GM19043 (cell line): ENCODE measurements around the gene GDI1.
"Not testable (repeated sequence)": the region's sequence is repeated elsewhere in the genome, so short reads cannot be mapped to it uniquely, and the experiment has no call there.

Experiments
- ATAC-seq: cut with Tn5 transposase; IDR thresholded peaks from one replicate; pipeline ENCODE4 v1.9.1; 2021; ENCODE audit warnings: low read depth; ENCODE audit not compliant: unreplicated experiment

The GDI1 gene

DNA sequence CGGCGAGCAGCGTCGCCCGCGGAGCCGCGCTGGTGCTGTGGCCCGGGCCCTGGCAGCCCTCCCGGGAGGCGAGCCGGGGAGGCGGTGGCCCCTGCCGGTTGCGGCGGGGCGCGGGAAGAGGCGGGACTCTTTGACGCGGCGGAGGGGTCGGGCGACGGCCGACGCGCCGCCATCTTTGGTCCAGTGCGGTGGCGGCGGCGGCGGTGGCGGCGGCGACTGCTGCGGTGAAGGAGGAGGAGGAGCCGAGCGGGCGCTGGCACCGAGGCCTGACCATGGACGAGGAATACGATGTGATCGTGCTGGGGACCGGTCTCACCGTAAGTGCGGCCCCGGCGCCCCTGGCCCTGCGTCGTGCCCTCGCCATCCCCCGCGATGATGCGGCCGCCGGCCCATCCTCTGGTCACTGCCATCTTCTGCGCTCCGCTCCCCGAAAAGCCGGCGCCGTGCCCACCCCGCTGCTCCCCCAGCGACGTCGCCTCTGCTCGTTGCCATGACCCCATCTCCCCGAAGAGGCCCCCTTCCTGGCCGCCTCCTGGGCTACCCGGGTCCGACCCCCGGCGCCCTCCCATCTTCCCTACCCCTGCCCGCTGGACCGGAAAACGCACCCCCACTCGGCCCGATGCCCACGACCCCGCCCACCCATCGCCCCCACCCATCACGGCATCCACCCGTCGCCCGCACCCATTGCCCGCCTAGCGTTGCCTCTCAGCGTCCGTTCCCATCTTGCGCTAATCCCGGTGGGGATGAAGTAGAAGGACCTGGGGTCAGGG is at the start of gene GDI1:
Gene GDI1 (plus strand): TSS at position 172 of the 770 bp plus-strand sequence. CDS start 101 bp downstream, at position 273.
- no peak for ATAC-seq

- peak; percentile 23 for ATAC-seq
Observed at GRCh38 chrX:154388094-154388493, 48.9 kb upstream of the GDI1 start.

GRCh38 chrX:154388649-154389048 is 48.3 kb upstream of the GDI1 start:
- not testable (repeated sequence) for ATAC-seq

DNA sequence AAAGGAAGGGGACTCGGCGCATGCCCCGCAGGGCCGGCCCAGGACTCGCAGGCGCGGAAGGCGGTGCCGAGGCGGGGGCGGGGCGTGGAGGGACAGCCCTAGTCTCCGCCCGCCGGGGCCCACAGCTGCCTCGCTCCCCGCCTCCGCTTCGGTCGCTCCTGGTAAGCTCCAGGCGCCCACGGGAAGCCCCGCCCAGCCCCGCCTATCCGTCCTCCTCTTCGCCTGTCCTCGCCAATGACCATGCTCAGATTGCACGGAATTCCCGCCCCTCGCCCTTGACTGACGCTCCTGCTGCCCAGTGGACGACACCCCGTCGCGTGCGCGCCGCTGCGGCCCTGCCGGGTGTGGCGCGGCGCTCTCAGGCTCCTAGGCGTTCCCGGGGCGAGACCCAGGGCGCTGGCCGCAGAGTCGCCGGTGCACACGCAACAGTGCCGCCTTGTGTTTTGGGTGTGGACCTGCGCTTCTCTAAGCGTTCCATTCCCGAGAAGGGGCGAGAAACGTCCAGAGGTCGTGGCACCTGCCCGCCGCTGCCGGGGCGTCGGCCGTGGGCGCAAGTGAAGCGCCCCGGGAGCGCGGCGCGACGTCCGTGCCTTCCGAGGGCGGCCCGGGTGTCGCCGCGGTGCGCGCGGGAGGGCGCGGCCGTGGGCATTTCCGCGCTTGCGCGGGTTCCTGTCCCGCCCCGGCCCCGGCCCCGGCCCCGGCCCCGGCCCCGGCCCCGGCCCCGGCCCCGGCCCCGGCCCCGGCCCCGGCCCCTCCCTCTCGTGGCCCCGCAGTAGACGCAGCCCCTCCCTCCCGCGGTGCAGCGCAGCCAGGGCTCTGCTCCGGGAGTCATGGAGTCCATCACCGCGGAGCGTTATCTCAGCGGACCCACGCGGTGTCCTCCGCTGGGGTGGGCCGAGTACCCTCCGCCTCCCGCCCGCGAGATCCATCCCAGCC is 46.9 kb upstream of the GDI1 start:
- peak; percentile 65 for ATAC-seq

- ATAC-seq: not testable (repeated sequence)
Observed at GRCh38 chrX:154396363-154396762, 40.6 kb upstream of the GDI1 start.

- ATAC-seq: peak; percentile 51
Observed at GRCh38 chrX:154396973-154397887, 39.7 kb upstream of the GDI1 start.

GRCh38 chrX:154397888-154398667 is 38.9 kb upstream of the GDI1 start, which contains the start of gene RPL10:
RPL10 (plus strand) TSS chrX:154398377; CDS start chrX:154398520, 143 bp downstream.
- peak; percentile 73 for ATAC-seq

GRCh38 chrX:154398668-154399526 is 38.1 kb upstream of the GDI1 start:
- ATAC-seq: no peak

DNA sequence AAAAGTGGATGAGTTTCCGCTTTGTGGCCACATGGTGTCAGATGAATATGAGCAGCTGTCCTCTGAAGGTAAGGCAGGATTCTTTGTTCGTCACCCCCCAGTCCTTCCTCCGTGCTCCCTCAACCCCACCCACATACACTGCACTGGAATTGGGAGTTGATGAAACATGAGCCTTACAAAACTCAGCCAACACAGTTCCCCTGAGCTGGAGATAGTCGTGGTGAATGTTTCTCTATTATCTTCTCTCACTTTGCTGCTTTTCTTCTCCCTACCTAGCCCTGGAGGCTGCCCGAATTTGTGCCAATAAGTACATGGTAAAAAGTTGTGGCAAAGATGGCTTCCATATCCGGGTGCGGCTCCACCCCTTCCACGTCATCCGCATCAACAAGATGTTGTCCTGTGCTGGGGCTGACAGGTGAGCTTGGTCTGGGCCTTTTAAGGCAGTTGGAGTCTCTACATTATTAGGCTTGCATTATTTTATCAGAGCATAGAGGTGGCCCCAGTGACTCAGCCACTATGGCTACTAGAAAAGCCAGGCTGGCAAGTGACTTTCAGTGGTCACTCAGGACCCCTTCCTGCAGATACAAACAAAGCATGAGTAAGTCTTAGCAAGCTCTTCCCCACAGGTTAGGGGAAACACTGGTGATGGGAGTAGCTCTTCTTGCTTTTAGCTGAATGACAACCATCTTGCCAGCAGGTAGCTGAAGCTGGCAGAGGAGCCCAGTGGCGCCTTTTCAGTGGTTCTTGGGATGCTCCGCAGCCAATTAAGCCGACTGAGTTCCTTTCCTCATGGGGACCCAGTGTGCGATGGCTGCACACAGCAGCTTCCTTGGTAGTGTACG is 37.2 kb upstream of the GDI1 start:
- no peak for ATAC-seq

- not testable (repeated sequence) for ATAC-seq
Observed at GRCh38 chrX:154400369-154400817, 36.6 kb upstream of the GDI1 start.

- ATAC-seq: no peak
Observed at GRCh38 chrX:154401045-154401799, 35.7 kb upstream of the GDI1 start.

GRCh38 chrX:154401918-154402621 is 34.9 kb upstream of the GDI1 start:
- ATAC-seq: no peak

- ATAC-seq: no peak
Observed at GRCh38 chrX:154402622-154403127, 34.3 kb upstream of the GDI1 start.

GRCh38 chrX:154403192-154403591 is 33.8 kb upstream of the GDI1 start:
- no peak for ATAC-seq

GRCh38 chrX:154403858-154404257 is 33.1 kb upstream of the GDI1 start:
- ATAC-seq: no peak

GRCh38 chrX:154404625-154405192 is 32.2 kb upstream of the GDI1 start:
- no peak for ATAC-seq
